ENCODE results near the gene SART3.

DNA sequence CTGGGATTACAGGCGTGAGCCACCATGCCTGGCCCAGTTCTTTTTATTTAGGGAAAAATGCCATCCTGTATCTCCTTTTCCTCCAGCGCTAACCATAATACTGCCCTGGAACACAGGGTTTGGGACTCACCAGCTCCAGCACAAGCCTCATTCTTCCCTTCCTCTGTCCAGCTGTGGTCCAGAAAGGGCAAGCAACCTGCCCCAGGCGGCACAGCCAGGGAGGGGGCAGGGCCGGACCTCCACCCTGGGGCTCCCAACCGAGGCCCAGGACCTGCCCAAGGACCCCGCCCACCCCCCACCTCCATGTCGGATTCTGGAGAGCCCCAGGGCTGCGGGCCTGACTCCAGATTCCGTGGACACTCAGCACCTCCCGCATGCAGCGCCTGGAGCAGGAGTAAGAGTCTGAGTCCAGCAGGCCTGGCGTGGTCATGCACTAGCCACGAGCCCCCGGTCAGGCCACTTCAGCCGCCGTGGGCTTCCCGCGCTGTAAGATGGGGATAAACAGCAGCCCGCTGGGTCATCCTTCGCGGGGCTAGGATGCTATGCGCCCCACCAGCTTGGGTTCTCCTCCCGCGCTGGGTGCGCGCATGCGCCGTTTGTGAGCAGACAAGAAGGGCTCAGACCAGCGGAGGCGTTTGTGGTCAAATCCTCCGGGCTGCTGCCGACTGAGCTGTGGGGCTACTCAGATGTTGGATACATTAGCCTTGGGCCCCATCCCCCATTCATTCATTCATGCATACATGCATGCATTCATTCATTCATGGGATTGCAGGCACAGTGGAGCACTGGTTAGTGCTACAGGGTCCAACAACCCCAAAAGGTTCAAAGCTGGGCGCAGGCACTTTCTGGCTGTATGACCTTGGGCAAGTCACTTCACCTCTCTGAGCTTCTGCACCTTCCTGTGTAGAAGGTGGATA, 20.6 kb upstream of the SART3 start:
- TF ChIP-seq, protein P1, sequence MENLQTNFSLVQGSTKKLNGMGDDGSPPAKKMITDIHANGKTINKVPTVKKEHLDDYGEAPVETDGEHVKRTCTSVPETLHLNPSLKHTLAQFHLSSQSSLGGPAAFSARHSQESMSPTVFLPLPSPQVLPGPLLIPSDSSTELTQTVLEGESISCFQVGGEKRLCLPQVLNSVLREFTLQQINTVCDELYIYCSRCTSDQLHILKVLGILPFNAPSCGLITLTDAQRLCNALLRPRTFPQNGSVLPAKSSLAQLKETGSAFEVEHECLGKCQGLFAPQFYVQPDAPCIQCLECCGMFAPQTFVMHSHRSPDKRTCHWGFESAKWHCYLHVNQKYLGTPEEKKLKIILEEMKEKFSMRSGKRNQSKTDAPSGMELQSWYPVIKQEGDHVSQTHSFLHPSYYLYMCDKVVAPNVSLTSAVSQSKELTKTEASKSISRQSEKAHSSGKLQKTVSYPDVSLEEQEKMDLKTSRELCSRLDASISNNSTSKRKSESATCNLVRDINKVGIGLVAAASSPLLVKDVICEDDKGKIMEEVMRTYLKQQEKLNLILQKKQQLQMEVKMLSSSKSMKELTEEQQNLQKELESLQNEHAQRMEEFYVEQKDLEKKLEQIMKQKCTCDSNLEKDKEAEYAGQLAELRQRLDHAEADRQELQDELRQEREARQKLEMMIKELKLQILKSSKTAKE (CRISPR knock-in tag; IDR thresholded peaks at IDR 0.05; ENCODE audit: borderline replicate concordance), result no peak
- TF ChIP-seq, protein P2, sequence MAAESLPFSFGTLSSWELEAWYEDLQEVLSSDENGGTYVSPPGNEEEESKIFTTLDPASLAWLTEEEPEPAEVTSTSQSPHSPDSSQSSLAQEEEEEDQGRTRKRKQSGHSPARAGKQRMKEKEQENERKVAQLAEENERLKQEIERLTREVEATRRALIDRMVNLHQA (CRISPR knock-in tag; IDR thresholded peaks at IDR 0.05), result no peak
- no peak for TF ChIP-seq KDM3A (CRISPR knock-in tag; IDR thresholded peaks at IDR 0.05; ENCODE audit: low read depth)
- no peak for TF ChIP-seq RFX1 (IDR thresholded peaks at IDR 0.05)
- TF ChIP-seq, protein P3, sequence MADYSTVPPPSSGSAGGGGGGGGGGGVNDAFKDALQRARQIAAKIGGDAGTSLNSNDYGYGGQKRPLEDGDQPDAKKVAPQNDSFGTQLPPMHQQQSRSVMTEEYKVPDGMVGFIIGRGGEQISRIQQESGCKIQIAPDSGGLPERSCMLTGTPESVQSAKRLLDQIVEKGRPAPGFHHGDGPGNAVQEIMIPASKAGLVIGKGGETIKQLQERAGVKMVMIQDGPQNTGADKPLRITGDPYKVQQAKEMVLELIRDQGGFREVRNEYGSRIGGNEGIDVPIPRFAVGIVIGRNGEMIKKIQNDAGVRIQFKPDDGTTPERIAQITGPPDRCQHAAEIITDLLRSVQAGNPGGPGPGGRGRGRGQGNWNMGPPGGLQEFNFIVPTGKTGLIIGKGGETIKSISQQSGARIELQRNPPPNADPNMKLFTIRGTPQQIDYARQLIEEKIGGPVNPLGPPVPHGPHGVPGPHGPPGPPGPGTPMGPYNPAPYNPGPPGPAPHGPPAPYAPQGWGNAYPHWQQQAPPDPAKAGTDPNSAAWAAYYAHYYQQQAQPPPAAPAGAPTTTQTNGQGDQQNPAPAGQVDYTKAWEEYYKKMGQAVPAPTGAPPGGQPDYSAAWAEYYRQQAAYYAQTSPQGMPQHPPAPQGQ (CRISPR knock-in tag; IDR thresholded peaks at IDR 0.05; ENCODE audit: borderline replicate concordance), result no peak
- no peak for TF ChIP-seq RARA (CRISPR knock-in tag; IDR thresholded peaks at IDR 0.05)
- TF ChIP-seq, protein P4, sequence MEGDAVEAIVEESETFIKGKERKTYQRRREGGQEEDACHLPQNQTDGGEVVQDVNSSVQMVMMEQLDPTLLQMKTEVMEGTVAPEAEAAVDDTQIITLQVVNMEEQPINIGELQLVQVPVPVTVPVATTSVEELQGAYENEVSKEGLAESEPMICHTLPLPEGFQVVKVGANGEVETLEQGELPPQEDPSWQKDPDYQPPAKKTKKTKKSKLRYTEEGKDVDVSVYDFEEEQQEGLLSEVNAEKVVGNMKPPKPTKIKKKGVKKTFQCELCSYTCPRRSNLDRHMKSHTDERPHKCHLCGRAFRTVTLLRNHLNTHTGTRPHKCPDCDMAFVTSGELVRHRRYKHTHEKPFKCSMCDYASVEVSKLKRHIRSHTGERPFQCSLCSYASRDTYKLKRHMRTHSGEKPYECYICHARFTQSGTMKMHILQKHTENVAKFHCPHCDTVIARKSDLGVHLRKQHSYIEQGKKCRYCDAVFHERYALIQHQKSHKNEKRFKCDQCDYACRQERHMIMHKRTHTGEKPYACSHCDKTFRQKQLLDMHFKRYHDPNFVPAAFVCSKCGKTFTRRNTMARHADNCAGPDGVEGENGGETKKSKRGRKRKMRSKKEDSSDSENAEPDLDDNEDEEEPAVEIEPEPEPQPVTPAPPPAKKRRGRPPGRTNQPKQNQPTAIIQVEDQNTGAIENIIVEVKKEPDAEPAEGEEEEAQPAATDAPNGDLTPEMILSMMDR (CRISPR knock-in tag; IDR thresholded peaks at IDR 0.05), result no peak
- TF ChIP-seq, protein P5, sequence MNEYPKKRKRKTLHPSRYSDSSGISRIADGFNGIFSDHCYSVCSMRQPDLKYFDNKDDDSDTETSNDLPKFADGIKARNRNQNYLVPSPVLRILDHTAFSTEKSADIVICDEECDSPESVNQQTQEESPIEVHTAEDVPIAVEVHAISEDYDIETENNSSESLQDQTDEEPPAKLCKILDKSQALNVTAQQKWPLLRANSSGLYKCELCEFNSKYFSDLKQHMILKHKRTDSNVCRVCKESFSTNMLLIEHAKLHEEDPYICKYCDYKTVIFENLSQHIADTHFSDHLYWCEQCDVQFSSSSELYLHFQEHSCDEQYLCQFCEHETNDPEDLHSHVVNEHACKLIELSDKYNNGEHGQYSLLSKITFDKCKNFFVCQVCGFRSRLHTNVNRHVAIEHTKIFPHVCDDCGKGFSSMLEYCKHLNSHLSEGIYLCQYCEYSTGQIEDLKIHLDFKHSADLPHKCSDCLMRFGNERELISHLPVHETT (CRISPR knock-in tag; conservative IDR thresholded peaks at IDR 0.05), result no peak
- TF ChIP-seq REPIN1 (CRISPR knock-in tag; IDR thresholded peaks at IDR 0.05; ENCODE audit: borderline replicate concordance, low read depth), result no peak
- no peak for TF ChIP-seq ZNF12 (CRISPR knock-in tag; IDR thresholded peaks at IDR 0.05)
- TF ChIP-seq SALL2 (CRISPR knock-in tag; IDR thresholded peaks at IDR 0.05), result no peak
- no peak for TF ChIP-seq ZNF546 (CRISPR knock-in tag; conservative IDR thresholded peaks at IDR 0.05)
- no peak for TF ChIP-seq NCOR1 (IDR thresholded peaks at IDR 0.05; ENCODE audit: borderline replicate concordance, low read length)

All from HepG2 (cell line).